Measurements from ENCODE around the gene RNF224. TPM values are rescaled to one million over a fixed set of nuclear protein-coding genes. Genes with fewer than 3 reads are reported as not detected.
A peak's percentile ranks its signal among the peaks of the same experiment; 100 is the strongest.

RNF224 gene
- total and polyA plus RNA-seq, 3 experiments from 2014 or later = not detected

GRCh38 chr9:137227853-137228505 is 677 bp downstream of the RNF224 start:
- Histone ChIP-seq H3K27me3 (ENCODE audit: insufficient read depth, low read length, poor library complexity, severe bottlenecking) (no peaks in the 10 kb centered on the region), H3K4me3 (ENCODE audit: low read length) (no peak overlapping the region), H3K9me3 (ENCODE audit: low read length) (no peaks in the 10 kb centered on the region), H3K36me3 (ENCODE audit: insufficient read depth, low read length) (no peaks in the 10 kb centered on the region), H3K4me1 (ENCODE audit: insufficient read depth, low read length) (peaks cover 8% of the 10 kb centered on the region), H3K27ac (ENCODE audit: low read depth, low read length) (no peak overlapping the region)
- DNase-seq = no peak
- CTCF ChIA-PET = interaction anchor here (0.6 to 4.6 kb wide), 15 partner anchors 9 to 441 kb away, joined by 3 to 30 read pairs (median 6); partner anchors contain the start of genes ABCA2, ANAPC2, DPP7 and MAN1B1
- Mint-ChIP-seq H3K4me3 (peak overlapping the region in 1 of 7 donors; percentile 17), H3K27ac (peak overlapping the region in 2 of 8 donors; percentile 60), H3K27me3 (peaks cover 2 to 7% of the 10 kb centered on the region in 2 donors), H3K36me3 (no peaks in the 10 kb centered on the region), H3K9me3 (no peaks in the 10 kb centered on the region), H3K4me1 (peaks cover 4 to 12% (median 4%) of the 10 kb centered on the region in 3 donors)
- POLR2A ChIA-PET = no interaction called here

- Mint-ChIP-seq H3K36me3 (no peaks in the 10 kb centered on the region), H3K9me3 (no peaks in the 10 kb centered on the region), H3K27ac (no peak overlapping the region), H3K4me3 (no peak overlapping the region), H3K27me3 (peaks cover 2 to 7% of the 10 kb centered on the region in 2 donors), H3K4me1 (peaks cover 3 to 8% (median 4%) of the 10 kb centered on the region in 3 donors)
- ChIA-PET CTCF (interaction anchor here (0.6 to 4.6 kb wide), 4 partner anchors 39 to 142 kb away, joined by 3 to 30 read pairs (median 14); partner anchors contain the start of genes ANAPC2, MAN1B1 and SSNA1), POLR2A (no interaction called here)
- no peak for DNase-seq
- Histone ChIP-seq H3K36me3 (ENCODE audit: insufficient read depth, low read length) (no peaks in the 10 kb centered on the region), H3K4me1 (ENCODE audit: insufficient read depth, low read length) (peaks cover 6% of the 10 kb centered on the region), H3K4me3 (ENCODE audit: low read length) (no peak overlapping the region), H3K27me3 (ENCODE audit: insufficient read depth, low read length, poor library complexity, severe bottlenecking) (no peaks in the 10 kb centered on the region), H3K9me3 (ENCODE audit: low read length) (no peaks in the 10 kb centered on the region), H3K27ac (ENCODE audit: low read depth, low read length) (no peak overlapping the region)
Observed at GRCh38 chr9:137228506-137228967, 1.2 kb downstream of the RNF224 start.

GRCh38 chr9:137228968-137229896 is 1.9 kb downstream of the RNF224 start:
- ChIA-PET CTCF (interaction anchor here (1.7 kb wide), 1 partner anchor 10 kb away, joined by 4 read pairs; no protein-coding TSS in a partner anchor), POLR2A (no interaction called here)
- Mint-ChIP-seq H3K4me1 (peaks cover 3 to 5% (median 4%) of the 10 kb centered on the region in 3 donors), H3K36me3 (no peaks in the 10 kb centered on the region), H3K27me3 (peaks cover 2 to 7% of the 10 kb centered on the region in 2 donors), H3K27ac (no peak overlapping the region), H3K9me3 (no peaks in the 10 kb centered on the region), H3K4me3 (no peak overlapping the region)
- no peaks in the 10 kb centered on the region for H3K4me1 ChIP-seq (ENCODE audit: insufficient read depth, low read length)
- H3K4me3 ChIP-seq (ENCODE audit: low read length) = no peak overlapping the region
- no peaks in the 10 kb centered on the region for H3K36me3 ChIP-seq (ENCODE audit: insufficient read depth, low read length)
- H3K9me3 ChIP-seq (ENCODE audit: low read length) = no peaks in the 10 kb centered on the region
- no peak overlapping the region for H3K27ac ChIP-seq (ENCODE audit: low read depth, low read length)
- no peak for DNase-seq
- no peaks in the 10 kb centered on the region for H3K27me3 ChIP-seq (ENCODE audit: insufficient read depth, low read length, poor library complexity, severe bottlenecking)

GRCh38 chr9:137229903-137230704 is 2.8 kb downstream of the RNF224 start:
- CTCF ChIA-PET = interaction anchor here (1.7 kb wide), 1 partner anchor 9 kb away, joined by 4 read pairs; no protein-coding TSS in a partner anchor
- H3K4me1 Mint-ChIP-seq = peaks cover 3 to 5% (median 4%) of the 10 kb centered on the region in 3 donors
- Histone ChIP-seq H3K9me3 (ENCODE audit: low read length) (no peaks in the 10 kb centered on the region), H3K27me3 (ENCODE audit: insufficient read depth, low read length, poor library complexity, severe bottlenecking) (no peaks in the 10 kb centered on the region), H3K27ac (ENCODE audit: low read depth, low read length) (no peak overlapping the region), H3K4me1 (ENCODE audit: insufficient read depth, low read length) (no peaks in the 10 kb centered on the region), H3K36me3 (ENCODE audit: insufficient read depth, low read length) (no peaks in the 10 kb centered on the region), H3K4me3 (ENCODE audit: low read length) (no peak overlapping the region)
- DNase-seq = no peak
- H3K4me3 Mint-ChIP-seq = no peak overlapping the region
- H3K27ac Mint-ChIP-seq = peak overlapping the region in 1 of 8 donors; percentile 65
- no peaks in the 10 kb centered on the region for H3K36me3 Mint-ChIP-seq
- H3K27me3 Mint-ChIP-seq = peaks cover 2 to 13% of the 10 kb centered on the region in 2 donors
- no peaks in the 10 kb centered on the region for H3K9me3 Mint-ChIP-seq
- POLR2A ChIA-PET = no interaction called here

- no peaks in the 10 kb centered on the region for H3K9me3 ChIP-seq (ENCODE audit: low read length)
- POLR2A ChIA-PET = no interaction called here
Observed at GRCh38 chr9:137230705-137231371, 3.5 kb downstream of the RNF224 start, which contains the start of gene SLC34A3. Gene SLC34A3 (plus strand): TSS chr9:137230901. CDS start chr9:137231703, 802 bp downstream.

GRCh38 chr9:137231372-137232039 is 4.2 kb downstream of the RNF224 start:
- no peaks in the 10 kb centered on the region for H3K27me3 ChIP-seq (ENCODE audit: insufficient read depth, low read length, poor library complexity, severe bottlenecking)
- no peak overlapping the region for H3K4me3 ChIP-seq (ENCODE audit: low read length)
- Mint-ChIP-seq H3K27ac (no peak overlapping the region), H3K27me3 (peaks cover 2 to 15% of the 10 kb centered on the region in 2 donors), H3K4me3 (no peak overlapping the region), H3K36me3 (no peaks in the 10 kb centered on the region), H3K9me3 (no peaks in the 10 kb centered on the region), H3K4me1 (peaks cover 2 to 10% (median 4%) of the 10 kb centered on the region in 3 donors)
- H3K27ac ChIP-seq (ENCODE audit: low read depth, low read length) = no peak overlapping the region
- DNase-seq = no peak
- peaks cover 6% of the 10 kb centered on the region for H3K4me1 ChIP-seq (ENCODE audit: insufficient read depth, low read length)
- POLR2A ChIA-PET = no interaction called here
- CTCF ChIA-PET = interaction anchor here (0.6 kb wide), 1 partner anchor 185 kb away, joined by 4 read pairs; no protein-coding TSS in a partner anchor
- H3K9me3 ChIP-seq (ENCODE audit: low read length) = no peaks in the 10 kb centered on the region
- H3K36me3 ChIP-seq (ENCODE audit: insufficient read depth, low read length) = no peaks in the 10 kb centered on the region

More at GRCh38 chr9:137230705-137231371, 3.5 kb downstream of the RNF224 start, which contains the start of gene SLC34A3:
- H3K4me3 Mint-ChIP-seq = no peak within 1 kb of the TSS
- Histone ChIP-seq H3K27ac (ENCODE audit: low read depth, low read length) (no peak within 1 kb of the TSS), H3K27me3 (ENCODE audit: insufficient read depth, low read length, poor library complexity, severe bottlenecking) (no peaks in the 10 kb centered on the region), H3K36me3 (ENCODE audit: insufficient read depth, low read length) (no peaks in the 10 kb centered on the region), H3K4me1 (ENCODE audit: insufficient read depth, low read length) (peaks cover under 1% of the 10 kb centered on the region), H3K4me3 (ENCODE audit: low read length) (no peak within 1 kb of the TSS)
- no peak for DNase-seq
- H3K27ac Mint-ChIP-seq = peak within 1 kb of the TSS in 2 of 8 donors; percentile 65 to 74
- no peaks in the 10 kb centered on the region for H3K9me3 Mint-ChIP-seq
- CTCF ChIA-PET = interaction anchor here (0.6 to 1.7 kb wide), 2 partner anchors 9 to 184 kb away, joined by 4 read pairs; no protein-coding TSS in a partner anchor
- peaks cover 2 to 5% (median 4%) of the 10 kb centered on the region in 3 donors for H3K4me1 Mint-ChIP-seq
- H3K36me3 Mint-ChIP-seq = no peaks in the 10 kb centered on the region
- H3K27me3 Mint-ChIP-seq = peaks cover 2 to 15% of the 10 kb centered on the region in 2 donors
